ENCODE measurements around the gene RUVBL1.

GRCh38 chr3:128084675-128085021 lies 39.0 kb downstream of the RUVBL1 start:
- TF ChIP-seq CTCF (IDR thresholded peaks at IDR 0.05) (no peak), POLR2A (IDR thresholded peaks at IDR 0.05) (no peak)

Measured in uterus (tissue), 2 donors.